Measurements from ENCODE around the gene EFCAB6.

Gene EFCAB6

GRCh38 chr22:43840431-43840830 lies 28.3 kb upstream of the EFCAB6 start:
- DNase-seq, result no peak
- TF ChIP-seq POLR2A (IDR thresholded peaks at IDR 0.05; ENCODE audit: low read length), result no peak
- TF ChIP-seq GATA1 (IDR thresholded peaks at IDR 0.05; ENCODE audit: low read depth, low read length), result no peak

- DNase-seq, result no peak
- TF ChIP-seq POLR2A (IDR thresholded peaks at IDR 0.05; ENCODE audit: low read length) (no peak), GATA1 (IDR thresholded peaks at IDR 0.05; ENCODE audit: low read depth, low read length) (no peak)
These were observed 27.7 kb upstream of the EFCAB6 start for GRCh38 chr22:43839781-43840180.

GRCh38 chr22:43838571-43839307 lies 26.6 kb upstream of the EFCAB6 start:
- no peak for DNase-seq
- TF ChIP-seq GATA1 (IDR thresholded peaks at IDR 0.05; ENCODE audit: low read depth, low read length) (no peak), POLR2A (IDR thresholded peaks at IDR 0.05; ENCODE audit: low read length) (no peak)

- DNase-seq, result no peak
- TF ChIP-seq POLR2A (IDR thresholded peaks at IDR 0.05; ENCODE audit: low read length), result no peak
- TF ChIP-seq GATA1 (IDR thresholded peaks at IDR 0.05; ENCODE audit: low read depth, low read length), result no peak
These were observed 26.1 kb upstream of the EFCAB6 start for GRCh38 chr22:43838161-43838560.

GRCh38 chr22:43837666-43838065 lies 25.6 kb upstream of the EFCAB6 start:
- DNase-seq, result no peak
- no peak for TF ChIP-seq POLR2A (IDR thresholded peaks at IDR 0.05; ENCODE audit: low read length)
- TF ChIP-seq GATA1 (IDR thresholded peaks at IDR 0.05; ENCODE audit: low read depth, low read length), result no peak

GRCh38 chr22:43835736-43836135 lies 23.6 kb upstream of the EFCAB6 start:
- no peak for DNase-seq
- no peak for TF ChIP-seq GATA1 (IDR thresholded peaks at IDR 0.05; ENCODE audit: low read depth, low read length)

GRCh38 chr22:43835166-43835565 lies 23.1 kb upstream of the EFCAB6 start:
- no peak for DNase-seq
- TF ChIP-seq GATA1 (IDR thresholded peaks at IDR 0.05; ENCODE audit: low read depth, low read length) (no peak), POLR2A (IDR thresholded peaks at IDR 0.05; ENCODE audit: low read length) (no peak)

- no peak for TF ChIP-seq POLR2A (IDR thresholded peaks at IDR 0.05; ENCODE audit: low read length)
- TF ChIP-seq GATA1 (IDR thresholded peaks at IDR 0.05; ENCODE audit: low read depth, low read length), result no peak
These were observed 21.5 kb upstream of the EFCAB6 start for GRCh38 chr22:43833286-43834240.

GRCh38 chr22:43832393-43833265 lies 20.5 kb upstream of the EFCAB6 start:
- DNase-seq, result no peak
- TF ChIP-seq POLR2A (IDR thresholded peaks at IDR 0.05; ENCODE audit: low read length), result no peak
- no peak for TF ChIP-seq GATA1 (IDR thresholded peaks at IDR 0.05; ENCODE audit: low read depth, low read length)

More at GRCh38 chr22:43833286-43834240, 21.5 kb upstream of the EFCAB6 start:
- no peak for DNase-seq

- TF ChIP-seq GATA1 (IDR thresholded peaks at IDR 0.05; ENCODE audit: low read depth, low read length) (no peak), POLR2A (IDR thresholded peaks at IDR 0.05; ENCODE audit: low read length) (no peak)
- no peak for DNase-seq
These were observed 19.7 kb upstream of the EFCAB6 start for GRCh38 chr22:43831561-43832392.

GRCh38 chr22:43830931-43831560 lies 18.9 kb upstream of the EFCAB6 start:
- DNase-seq, result no peak
- TF ChIP-seq POLR2A (IDR thresholded peaks at IDR 0.05; ENCODE audit: low read length), result no peak
- TF ChIP-seq GATA1 (IDR thresholded peaks at IDR 0.05; ENCODE audit: low read depth, low read length), result no peak

All from erythroblast (primary cell).